ENCODE results near the gene INPP5A.
"Not testable (repeated sequence)": the region's sequence is repeated elsewhere in the genome, so short reads cannot be mapped to it uniquely, and the experiment has no call there.

- TF ChIP-seq YY1 (IDR thresholded peaks at IDR 0.05; ENCODE audit: insufficient read depth, insufficient read length); ZNF274 (IDR thresholded peaks at IDR 0.05; ENCODE audit: low read depth, low read length); SUZ12 (IDR thresholded peaks at IDR 0.05; ENCODE audit: extremely low read depth, insufficient read depth, insufficient read length): not testable (repeated sequence)
These were observed 61.5 kb downstream of the INPP5A start for GRCh38 chr10:132599023-132599618.
